GM12878 (cell line): ENCODE results near the gene ZNF768. TPM values are rescaled to one million over a fixed set of nuclear protein-coding genes. Genes with fewer than 3 reads are reported as not detected.
A peak's percentile ranks its signal among the peaks of the same experiment; 100 is the strongest.

Source experiments
- ATAC-seq: fragments of 200-7000 bp; cut with Tn5 transposase; 3 replicates; pipeline ENCODE4 v1.9.1; 2020; ENCODE audit warnings: mild to moderate bottlenecking, moderate library complexity
- BruUV-seq: library from RNA; stranded (reverse); fragments of 400-500 nt; replicated peaks from 2 replicates; lab custom pipeline; 2021; lab: Mats Ljungman, UMichigan
- CTCF ChIA-PET: fragments of 300-600 bp; sonication (Branson Sonifier 250); formaldehyde crosslinking; extraction: SDS; loops from one replicate; lab custom pipeline; 2021; ENCODE audit warnings: inconsistent platforms; lab: Yijun Ruan, JAX
- POLR2A ChIA-PET: fragments of 350-600 bp; formaldehyde crosslinking; extraction: SDS; loops from one replicate; lab custom pipeline; 2021; ENCODE audit warnings: inconsistent platforms; lab: Charles Lee
- RAD21 ChIA-PET: fragments of 300-600 bp; sonication (Branson Sonifier 250); formaldehyde crosslinking; loops from one replicate; lab custom pipeline; 2023; ENCODE audit warnings: antibody characterized with exemption; ENCODE audit not compliant: unreplicated experiment; lab: Charles Lee
- SMC1A ChIA-PET: fragments of 300-600 bp; sonication (Branson Sonifier 250); formaldehyde crosslinking; loops from one replicate; lab custom pipeline; 2023; ENCODE audit not compliant: unreplicated experiment, uncharacterized antibody; lab: Charles Lee
- DNase-seq: peaks from one replicate; pipeline ENCODE4 v3.0.0-alpha.2; 2011; ENCODE audit warnings: low read depth, low spot score
- FAIRE-seq: peaks from 3 replicates; lab custom pipeline; 2011; peaks lifted over from hg19 to GRCh38; lab: Jason Lieb, UNC
- H2AFZ ChIP-seq: 2 replicates; pipeline ENCODE4 v1.6.0; 2011; ENCODE audit warnings: low read depth, low read length, control low read depth; ENCODE audit not compliant: control insufficient read depth
- H3K27ac ChIP-seq: 2 replicates; pipeline ENCODE4 v1.5.1; 2011; ENCODE audit warnings: control low read depth; ENCODE audit not compliant: control insufficient read depth, insufficient read depth
- H3K27me3 ChIP-seq, 2 experiments: replicated peaks in 1 of 2; 2 replicates each; pipeline versions ENCODE4 v1.6.0 to v1.6.1; 2011; ENCODE audit warnings: low read length in 1 of 2; ENCODE audit not compliant: control insufficient read depth in 2 of 2, insufficient read depth in 2 of 2
- H3K36me3 ChIP-seq, 2 experiments: 2 replicates each; pipeline ENCODE4 v1.5.1; 2011; ENCODE audit warnings: low read length in 1 of 2; ENCODE audit not compliant: control insufficient read depth in 2 of 2, insufficient read depth in 2 of 2
- H3K4me1 ChIP-seq: 2 replicates; pipeline ENCODE4 v1.6.1; 2011; ENCODE audit warnings: mild to moderate bottlenecking, low read length, moderate library complexity, mixed read lengths; ENCODE audit not compliant: control insufficient read depth, insufficient read depth
- H3K4me2 ChIP-seq: 2 replicates; pipeline ENCODE4 v1.6.0; 2011; ENCODE audit warnings: control low read depth; ENCODE audit not compliant: control insufficient read depth, insufficient read depth
- H3K4me3 ChIP-seq: fragments of 200-600 bp; sonication (generic); 2 replicates; pipeline ENCODE4 v1.5.1; 2016
- H3K79me2 ChIP-seq: 2 replicates; pipeline ENCODE4 v1.6.0; 2011; ENCODE audit warnings: low read length; ENCODE audit not compliant: control insufficient read depth, insufficient read depth
- H3K9ac ChIP-seq: 2 replicates; pipeline ENCODE4 v1.8.0; 2011; ENCODE audit warnings: low read length, control low read depth, mixed read lengths; ENCODE audit not compliant: control insufficient read depth, insufficient read depth
- H3K9me3 ChIP-seq: replicated peaks from 3 replicates; pipeline ENCODE4 v1.5.1; 2011; ENCODE audit warnings: mild to moderate bottlenecking, low read length; ENCODE audit not compliant: control insufficient read depth, insufficient read depth
- H4K20me1 ChIP-seq: 2 replicates; pipeline ENCODE4 v1.6.0; 2011; ENCODE audit not compliant: control insufficient read depth, insufficient read depth
- BHLHE40 ChIP-seq, 2 experiments: fragments of 450-650 bp in 1 of 2; IDR thresholded peaks; 2 replicates each; pipeline ENCODE4 v1.6.1; 2011 to 2017; ENCODE audit warnings: low read depth in 2 of 2, borderline replicate concordance in 1 of 2, improper control_type of control experiment in 1 of 2, low read length in 1 of 2, mild to moderate bottlenecking in 1 of 2
- BMI1 ChIP-seq: fragments of 450-650 bp; IDR thresholded peaks from 2 replicates; pipeline ENCODE4 v1.6.1; 2016; ENCODE audit warnings: mild to moderate bottlenecking, moderate library complexity, borderline replicate concordance
- MYC ChIP-seq: IDR thresholded peaks from 2 replicates; pipeline ENCODE4 v1.6.1; 2011; ENCODE audit warnings: mild to moderate bottlenecking, low read length, moderate library complexity, inconsistent platforms; ENCODE audit not compliant: insufficient read depth, insufficient replicate concordance, insufficient read length, severe bottlenecking
- NR2F1 ChIP-seq: fragments of 450-650 bp; conservative IDR thresholded peaks from 2 replicates; pipeline ENCODE4 v1.6.1; 2017; ENCODE audit warnings: mild to moderate bottlenecking
- NRF1 ChIP-seq: conservative IDR thresholded peaks from 2 replicates; pipeline ENCODE4 v1.6.1; 2011; ENCODE audit warnings: mild to moderate bottlenecking, low read depth, low read length, improper control_type of control experiment
- RBBP5 ChIP-seq: fragments of 200-600 bp; sonication (generic); conservative IDR thresholded peaks from 2 replicates; pipeline ENCODE4 v1.6.1; 2016
- RELA ChIP-seq: fragments of 450-650 bp; IDR thresholded peaks from 2 replicates; pipeline ENCODE4 v1.8.0; 2014; ENCODE audit warnings: borderline replicate concordance; ENCODE audit not compliant: partially characterized antibody
- STAT1 ChIP-seq: fragments of 450-650 bp; conservative IDR thresholded peaks from 2 replicates; pipeline ENCODE4 v1.6.1; 2014; ENCODE audit warnings: antibody characterized with exemption, mild to moderate bottlenecking
- YY1 ChIP-seq: IDR thresholded peaks from 2 replicates; pipeline ENCODE4 v1.6.1; 2011; ENCODE audit warnings: low read depth, mild to moderate bottlenecking, low read length
- WGBS: methylation state at CpG from one replicate; pipeline ENCODE4 v1.1.6; 2016; ENCODE audit warnings: low lambda C conversion rate; ENCODE audit not compliant: insufficient replicate concordance, insufficient coverage; ENCODE audit errors: missing lambda C conversion rate; 5-methylcytosine and 5-hydroxymethylcytosine counted together
- in situ Hi-C: fragments of 300-500 bp; cut with MboI; formaldehyde crosslinking; loops from 9 replicates; pipeline ENCODE4 v1.14.3; 2018; ENCODE audit warnings: mixed read lengths
- intact Hi-C: fragments of 100-400 bp; cut with micrococcal nuclease; formaldehyde crosslinking; loops from one replicate; pipeline ENCODE4 v1.14.2; 2022; ENCODE audit not compliant: unreplicated experiment
- polyA plus RNA-seq, 11 experiments: library from polyadenylated mRNA; depleted of rRNA in 4 of 11; unstranded in 6 of 11; stranded (reverse) in 5 of 11; fragments of >200 nt; fragmentation: Nextera tagmentation in 4 of 11; fragmentation: Illumina TruSeq in 1 of 11; extraction: Ambion mirVana in 4 of 11; extraction: Trizol in 1 of 11; gene quantifications; 1 replicate in 1 of 11; 2 replicates in 10 of 11; pipeline versions ENCODE4 v1.2.1 to v1.2.3, GENCODE V29; 2011 to 2016; ENCODE audit warnings: inconsistent platforms in 2 of 11, missing spikeins in 2 of 11, low read depth in 1 of 11
- total RNA-seq, 4 experiments: library from RNA; depleted of rRNA in 3 of 4; stranded (reverse); fragments of >200 nt in 3 of 4; fragmentation: Illumina TruSeq in 1 of 4; extraction: Trizol in 1 of 4; gene quantifications; 2 replicates each; pipeline versions ENCODE4 v1.2.1 to v1.2.3, GENCODE V29; 2013 to 2021
- TF ChIP-seq, protein P1 (sequence below): fragments of 450-650 bp; IDR thresholded peaks from 2 replicates; pipeline ENCODE4 v1.6.1; 2016; ENCODE audit warnings: mild to moderate bottlenecking
- TF ChIP-seq, protein P2 (sequence below): fragments of 450-650 bp; IDR thresholded peaks from 2 replicates; pipeline ENCODE4 v1.6.1; 2018; ENCODE audit warnings: mild to moderate bottlenecking, low read depth, moderate library complexity; ENCODE audit not compliant: partially characterized antibody

Gene ZNF768
- total and polyA plus RNA-seq, 10 of the 15 experiments (the other 5 are each of a cell fraction or from before 2014, with no cell fraction given): 0.05 to 23.1 (median 9.1) TPM

DNA sequence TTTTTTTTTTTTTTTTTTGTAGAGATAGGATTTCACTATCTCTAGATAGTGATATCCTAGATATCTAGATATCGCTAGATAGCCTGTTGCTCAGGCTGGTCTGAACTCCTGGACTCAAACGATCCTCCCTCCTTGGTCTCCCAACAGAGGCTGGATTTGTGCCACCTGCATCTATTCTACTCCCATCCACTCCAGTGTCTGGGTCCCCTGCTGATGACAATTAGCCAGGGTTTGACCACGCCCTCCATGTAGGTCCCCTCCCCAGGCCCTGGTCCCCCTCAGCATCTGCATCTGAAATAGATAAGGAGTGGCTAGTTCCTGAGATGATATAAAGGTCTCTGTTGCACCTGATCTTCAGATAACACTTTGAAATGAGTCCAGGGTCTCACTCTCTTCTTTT lies 42.9 kb upstream of the ZNF768 start:
- intact Hi-C loops: no loop called here
- no TSS peak for BruUV-seq

DNA sequence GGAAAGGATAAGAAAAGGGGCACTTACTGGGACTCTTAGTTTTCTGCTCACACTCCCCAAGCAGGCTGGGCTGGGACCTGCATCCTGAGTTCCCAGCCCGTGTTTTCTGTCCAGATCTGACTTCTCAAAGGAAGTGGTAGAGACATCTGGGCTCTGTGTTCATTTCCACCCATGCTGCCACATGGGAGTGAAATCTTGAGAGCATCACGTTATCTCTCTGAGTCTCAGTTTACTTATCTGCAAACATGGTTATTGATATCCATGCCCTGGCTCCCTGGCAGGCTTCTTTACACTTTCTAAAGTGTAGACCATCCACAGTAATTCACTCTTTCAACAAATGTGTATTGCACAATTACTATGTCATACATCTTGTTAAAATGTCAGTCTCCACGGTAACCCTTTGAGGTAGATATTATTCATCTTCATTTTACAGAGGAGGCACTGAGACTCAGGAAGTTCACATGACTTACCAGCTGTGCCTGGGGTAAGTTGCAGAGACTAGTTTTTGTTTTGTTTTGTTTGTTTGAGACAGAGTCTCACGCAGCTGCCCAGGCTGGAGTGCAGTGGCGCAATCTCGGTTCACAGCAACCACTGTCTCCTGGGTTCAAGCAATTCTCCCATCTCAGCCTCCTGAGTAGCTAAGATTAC lies 41.7 kb upstream of the ZNF768 start:
- Histone ChIP-seq H3K36me3 (no peaks in the 10 kb centered on the region; a peak in 2 of 4 replicates), H4K20me1 (no peaks in the 10 kb centered on the region), H3K27me3 (no peaks in the 10 kb centered on the region), H3K4me1 (peaks cover 27% of the 10 kb centered on the region), H3K4me2 (peak overlapping the region; percentile 89), H3K4me3 (no peak overlapping the region), H2AFZ (peak overlapping the region; percentile 74), H3K79me2 (peaks cover 11% of the 10 kb centered on the region), H3K9me3 (no peaks in the 10 kb centered on the region), H3K9ac (peak overlapping the region; percentile 35), H3K27ac (peak overlapping the region; percentile 78)
- ChIA-PET POLR2A (interaction anchor here (0.6 to 1.7 kb wide), 10 partner anchors 10 to 146 kb away, joined by 3 to 10 read pairs (median 4); partner anchors contain the start of genes PRR14 and ZNF764), RAD21 (interaction anchor here (0.6 to 4.4 kb wide), 8 partner anchors 10 to 160 kb away, joined by 3 to 22 read pairs (median 3); partner anchors contain the start of genes DCTPP1, ZNF747 and ZNF764), CTCF (interaction anchor here (0.5 to 2.6 kb wide), 6 partner anchors 10 to 138 kb away, joined by 3 to 19 read pairs (median 4); partner anchors contain the start of genes DCTPP1 and ZNF764), SMC1A (interaction anchor here (0.7 to 1.9 kb wide), 7 partner anchors 10 to 138 kb away, joined by 3 to 12 read pairs (median 3); partner anchors contain the start of genes DCTPP1 and ZNF764)
- in situ Hi-C loops (no loop called here), intact Hi-C loops (no loop called here)
- ATAC-seq (peak; percentile 54), DNase-seq (peak; percentile 66), FAIRE-seq (peak; percentile 97)
- BruUV-seq: no TSS peak
- WGBS: under 1% methylated on average over 6 of the region's 6 CpGs
- TF ChIP-seq STAT1: no peak
- TF ChIP-seq YY1: no peak
- no peak for TF ChIP-seq NR2F1
- no peak for TF ChIP-seq RBBP5
- TF ChIP-seq, protein P1, sequence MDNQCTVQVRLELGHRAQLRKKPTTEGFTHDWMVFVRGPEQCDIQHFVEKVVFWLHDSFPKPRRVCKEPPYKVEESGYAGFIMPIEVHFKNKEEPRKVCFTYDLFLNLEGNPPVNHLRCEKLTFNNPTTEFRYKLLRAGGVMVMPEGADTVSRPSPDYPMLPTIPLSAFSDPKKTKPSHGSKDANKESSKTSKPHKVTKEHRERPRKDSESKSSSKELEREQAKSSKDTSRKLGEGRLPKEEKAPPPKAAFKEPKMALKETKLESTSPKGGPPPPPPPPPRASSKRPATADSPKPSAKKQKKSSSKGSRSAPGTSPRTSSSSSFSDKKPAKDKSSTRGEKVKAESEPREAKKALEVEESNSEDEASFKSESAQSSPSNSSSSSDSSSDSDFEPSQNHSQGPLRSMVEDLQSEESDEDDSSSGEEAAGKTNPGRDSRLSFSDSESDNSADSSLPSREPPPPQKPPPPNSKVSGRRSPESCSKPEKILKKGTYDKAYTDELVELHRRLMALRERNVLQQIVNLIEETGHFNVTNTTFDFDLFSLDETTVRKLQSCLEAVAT: 0 out of 2 replicates have a peak, but pooled peaks have one; percentile 26
- TF ChIP-seq RELA: no peak
- TF ChIP-seq BMI1: peak; percentile 24; the same call in 1 of the 2 replicates
- TF ChIP-seq, protein P2, sequence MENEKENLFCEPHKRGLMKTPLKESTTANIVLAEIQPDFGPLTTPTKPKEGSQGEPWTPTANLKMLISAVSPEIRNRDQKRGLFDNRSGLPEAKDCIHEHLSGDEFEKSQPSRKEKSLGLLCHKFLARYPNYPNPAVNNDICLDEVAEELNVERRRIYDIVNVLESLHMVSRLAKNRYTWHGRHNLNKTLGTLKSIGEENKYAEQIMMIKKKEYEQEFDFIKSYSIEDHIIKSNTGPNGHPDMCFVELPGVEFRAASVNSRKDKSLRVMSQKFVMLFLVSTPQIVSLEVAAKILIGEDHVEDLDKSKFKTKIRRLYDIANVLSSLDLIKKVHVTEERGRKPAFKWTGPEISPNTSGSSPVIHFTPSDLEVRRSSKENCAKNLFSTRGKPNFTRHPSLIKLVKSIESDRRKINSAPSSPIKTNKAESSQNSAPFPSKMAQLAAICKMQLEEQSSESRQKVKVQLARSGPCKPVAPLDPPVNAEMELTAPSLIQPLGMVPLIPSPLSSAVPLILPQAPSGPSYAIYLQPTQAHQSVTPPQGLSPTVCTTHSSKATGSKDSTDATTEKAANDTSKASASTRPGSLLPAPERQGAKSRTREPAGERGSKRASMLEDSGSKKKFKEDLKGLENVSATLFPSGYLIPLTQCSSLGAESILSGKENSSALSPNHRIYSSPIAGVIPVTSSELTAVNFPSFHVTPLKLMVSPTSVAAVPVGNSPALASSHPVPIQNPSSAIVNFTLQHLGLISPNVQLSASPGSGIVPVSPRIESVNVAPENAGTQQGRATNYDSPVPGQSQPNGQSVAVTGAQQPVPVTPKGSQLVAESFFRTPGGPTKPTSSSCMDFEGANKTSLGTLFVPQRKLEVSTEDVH: no peak
- peak in 1 of 2 experiments; percentile 60; a peak in 2 of 4 replicates for TF ChIP-seq BHLHE40 (IDR thresholded peaks at IDR 0.05; ENCODE audit: borderline replicate concordance in 1 of 2, low read depth in 2 of 2, low read length in 1 of 2)

More for the DNA sequence above, 42.9 kb upstream of the ZNF768 start:
- TF ChIP-seq NRF1 (no peak), MYC (no peak)
- CTCF ChIA-PET: interaction anchor here (2.6 kb wide), 1 partner anchor 34 kb away, joined by 19 read pairs; no protein-coding TSS in a partner anchor
- no peak overlapping the region for H2AFZ ChIP-seq
- H3K4me2 ChIP-seq: no peak overlapping the region; the same call in 1 of the 2 replicates
- in situ Hi-C loops: no loop called here
- peaks cover 27% of the 10 kb centered on the region for H3K4me1 ChIP-seq
- DNase-seq: no peak
- H4K20me1 ChIP-seq: no peaks in the 10 kb centered on the region
- SMC1A ChIA-PET: interaction anchor here (1.2 to 1.9 kb wide), 5 partner anchors 11 to 139 kb away, joined by 3 to 12 read pairs (median 4); partner anchors contain the start of genes DCTPP1 and ZNF764
- H3K27ac ChIP-seq: peak overlapping the region; percentile 78
- H3K9ac ChIP-seq: no peak overlapping the region
- no peak for ATAC-seq
- POLR2A ChIA-PET: interaction anchor here (0.7 to 1.7 kb wide), 3 partner anchors 11 to 33 kb away, joined by 3 to 8 read pairs (median 6); partner anchors contain the start of gene ZNF764
- no peak for FAIRE-seq
- no peaks in the 10 kb centered on the region for H3K27me3 ChIP-seq
- WGBS: 97% methylated on average over 3 of the region's 3 CpGs
- RAD21 ChIA-PET: interaction anchor here (1.2 to 4.4 kb wide), 4 partner anchors 12 to 151 kb away, joined by 3 to 22 read pairs (median 16); partner anchors contain the start of genes DCTPP1, ZNF747 and ZNF764
- H3K9me3 ChIP-seq: no peaks in the 10 kb centered on the region
- H3K4me3 ChIP-seq: no peak overlapping the region
- peaks cover 11% of the 10 kb centered on the region for H3K79me2 ChIP-seq
- H3K36me3 ChIP-seq: no peaks in the 10 kb centered on the region; a peak in 1 of 4 replicates
